Stimulated activated CD8-positive, alpha-beta memory T cell treated with anti-CD3 and anti-CD28 coated beads, Interleukin-7, amount 100 ng/mL, for 1 hour (primary cell): ENCODE data around the gene KCNJ6.
"Not testable (repeated sequence)": the region's sequence is repeated elsewhere in the genome, so short reads cannot be mapped to it uniquely, and the experiment has no call there.

Source experiments
- DNase-seq, 2 donors: peaks; one replicate each; pipeline ENCODE4 v3.0.0-alpha.2; 2020; ENCODE audit warnings: low read depth in 2 of 2

The KCNJ6 gene

GRCh38 chr21:37770461-37770860, 145.8 kb downstream of the KCNJ6 start:
- DNase-seq, result no peak

DNA sequence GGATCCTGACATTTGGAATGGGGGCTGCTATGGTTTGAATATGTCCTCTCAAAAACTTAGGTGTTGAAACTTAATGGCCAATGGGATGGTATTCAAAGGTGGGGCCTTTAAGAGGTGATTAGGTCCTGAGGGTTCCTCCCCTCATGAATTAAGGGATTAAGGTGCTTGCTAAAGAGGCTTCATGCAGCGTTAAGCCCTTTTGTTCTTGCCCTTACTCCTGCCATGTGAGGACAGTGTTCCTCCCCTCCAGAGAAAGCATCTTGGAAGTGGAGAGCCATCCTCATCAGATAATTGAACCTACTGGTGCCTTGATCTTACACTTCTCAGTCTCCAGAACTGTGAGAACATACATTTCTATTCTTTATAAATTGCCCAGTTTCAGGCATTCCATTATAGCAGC, 146.6 kb downstream of the KCNJ6 start:
- DNase-seq, result no peak

- no peak for DNase-seq
These were observed 148.3 kb downstream of the KCNJ6 start for GRCh38 chr21:37767984-37768383.

DNA sequence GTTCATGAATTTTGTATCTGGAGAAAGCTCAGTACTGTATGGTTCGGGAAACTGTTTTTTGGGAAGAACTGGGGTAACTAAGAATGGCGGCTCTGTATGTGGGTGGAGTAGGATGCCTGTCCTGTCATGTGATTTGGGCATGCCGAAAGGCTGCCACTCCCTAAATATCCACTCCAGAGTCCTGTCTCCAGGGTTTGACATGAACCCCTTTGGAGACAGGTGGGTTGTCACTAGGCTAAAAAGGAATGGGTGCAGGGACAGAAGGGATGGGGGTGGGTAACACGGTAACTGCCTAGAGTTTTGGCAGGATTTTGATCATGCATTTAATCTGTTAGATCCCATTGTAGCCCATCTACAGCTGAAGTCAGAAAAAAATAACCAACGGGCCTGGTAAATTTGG, 150.1 kb downstream of the KCNJ6 start:
- no peak for DNase-seq

GRCh38 chr21:37765221-37765900, 150.9 kb downstream of the KCNJ6 start:
- DNase-seq, result no peak

- no peak for DNase-seq
These were observed 151.6 kb downstream of the KCNJ6 start for GRCh38 chr21:37764691-37765090.

DNA sequence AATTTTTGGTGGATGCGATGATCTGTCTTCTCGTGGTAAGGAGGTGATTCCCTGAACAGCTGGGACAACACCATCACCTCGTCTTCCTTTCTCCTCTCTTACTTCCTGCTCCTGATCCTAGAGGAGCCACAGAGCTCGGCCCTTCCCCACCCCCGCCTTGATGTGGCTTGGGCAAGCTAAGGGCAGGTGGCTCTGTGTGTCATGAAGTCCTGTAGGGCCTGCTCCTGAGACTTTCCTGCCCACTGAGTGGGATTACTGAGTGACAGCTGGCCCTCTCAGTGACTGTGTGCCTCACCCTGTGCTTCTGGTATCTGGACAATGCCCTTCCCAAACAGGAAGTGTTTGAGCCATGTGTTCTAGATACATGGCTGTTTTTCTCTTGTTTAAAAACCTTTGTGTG, 153.0 kb downstream of the KCNJ6 start:
- DNase-seq, result no peak

GRCh38 chr21:37762606-37763005, 153.7 kb downstream of the KCNJ6 start:
- DNase-seq, result no peak

DNA sequence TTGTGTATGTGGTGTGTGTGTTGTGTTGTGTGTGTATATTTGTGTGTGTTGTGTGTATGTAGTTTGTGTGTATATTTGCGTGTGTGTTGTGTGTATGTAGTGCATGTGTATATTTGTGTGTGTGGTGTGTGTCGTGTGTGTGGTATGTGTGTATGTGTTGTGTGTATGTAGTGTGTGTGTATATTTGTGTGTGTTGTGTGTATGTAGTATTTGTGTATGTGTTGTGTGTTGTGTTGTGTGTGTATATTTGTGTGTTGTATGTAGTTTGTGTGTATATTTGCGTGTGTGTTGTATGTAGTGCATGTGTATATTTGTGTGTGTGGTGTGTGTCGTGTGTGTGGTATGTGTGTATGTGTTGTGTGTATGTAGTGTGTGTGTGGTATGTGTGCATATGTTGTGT, 154.9 kb downstream of the KCNJ6 start:
- DNase-seq, result not testable (repeated sequence)

DNA sequence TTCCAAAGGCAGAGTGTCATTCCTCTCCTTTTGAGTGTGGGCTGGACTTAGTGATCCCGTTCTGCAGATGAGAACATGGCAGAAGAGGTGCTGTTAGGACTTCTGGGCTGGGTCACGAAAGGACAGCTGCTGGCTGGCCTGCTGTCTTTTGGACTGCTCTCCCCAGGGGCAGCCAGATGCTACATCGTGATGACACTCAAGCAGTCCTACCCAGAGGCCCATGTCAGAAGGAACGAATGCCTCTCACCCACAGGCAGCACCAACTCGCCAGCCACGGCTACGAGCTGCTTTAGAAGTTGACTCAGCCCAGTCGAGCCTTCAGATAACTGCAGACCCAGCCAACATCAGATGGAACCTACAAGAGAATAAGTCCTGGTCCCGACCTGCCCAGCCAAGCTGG, 156.5 kb downstream of the KCNJ6 start:
- DNase-seq, result no peak

- DNase-seq, result no peak
These were observed 157.3 kb downstream of the KCNJ6 start for GRCh38 chr21:37758982-37759381.

DNA sequence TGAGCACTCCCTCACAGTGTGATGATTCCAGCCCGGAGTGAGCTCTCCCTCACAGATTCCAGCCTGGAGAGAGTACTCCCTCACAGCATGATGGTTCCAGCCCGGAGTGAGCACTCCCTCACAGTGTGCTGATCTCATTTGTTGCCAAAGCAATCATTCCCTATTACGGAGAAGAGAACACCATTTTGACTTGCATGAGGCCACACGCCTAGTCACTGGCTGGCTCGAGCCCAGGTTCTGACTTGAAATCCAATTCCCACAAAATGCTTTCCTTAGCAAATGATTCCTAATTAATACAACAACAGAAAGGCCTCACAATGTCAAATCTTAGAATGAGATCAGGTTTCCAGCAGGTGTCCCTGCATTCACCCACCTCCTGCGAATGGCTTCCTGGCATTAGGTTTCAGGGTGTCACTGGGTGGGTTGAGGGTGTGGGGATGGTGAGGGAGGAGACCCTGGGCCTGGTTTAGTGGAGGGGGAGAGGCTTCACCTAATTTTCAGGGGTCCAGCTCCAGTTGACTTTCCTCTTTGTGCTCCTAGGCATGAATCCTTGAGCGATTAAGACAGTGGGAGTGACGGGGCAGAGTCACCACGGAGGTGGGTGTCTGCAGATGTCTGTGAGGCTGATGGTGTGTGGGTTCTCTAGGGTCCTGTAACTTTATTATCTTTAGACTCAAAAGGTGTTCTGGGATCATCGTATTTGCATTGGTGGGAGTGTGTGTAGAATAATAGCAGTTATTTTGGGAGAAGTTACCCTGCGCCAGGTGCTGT, 158.5 kb downstream of the KCNJ6 start:
- no peak for DNase-seq

DNA sequence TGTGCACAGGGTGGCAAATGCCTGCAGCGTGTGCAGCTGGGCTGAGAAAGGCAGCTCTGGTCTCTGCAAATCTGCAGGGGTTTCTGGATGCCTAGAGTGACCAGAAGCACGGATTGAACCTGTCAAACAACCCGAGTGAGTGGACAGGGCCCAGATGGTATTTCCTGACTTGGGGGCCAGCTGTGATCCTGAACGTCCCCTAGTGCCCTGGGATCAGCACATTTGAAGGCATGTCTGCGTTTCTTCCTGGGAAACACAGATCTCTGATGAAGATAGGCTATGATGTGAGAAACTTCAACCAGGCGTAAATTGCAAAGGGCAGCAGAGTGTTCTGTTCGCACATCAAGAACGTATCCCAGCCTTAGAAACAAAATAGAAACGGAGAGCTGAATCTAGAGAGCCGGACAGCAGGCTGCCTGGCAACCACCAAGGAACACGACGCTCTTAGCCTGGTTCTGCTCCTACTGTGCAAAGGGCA, 163.1 kb downstream of the KCNJ6 start:
- DNase-seq, result no peak

DNA sequence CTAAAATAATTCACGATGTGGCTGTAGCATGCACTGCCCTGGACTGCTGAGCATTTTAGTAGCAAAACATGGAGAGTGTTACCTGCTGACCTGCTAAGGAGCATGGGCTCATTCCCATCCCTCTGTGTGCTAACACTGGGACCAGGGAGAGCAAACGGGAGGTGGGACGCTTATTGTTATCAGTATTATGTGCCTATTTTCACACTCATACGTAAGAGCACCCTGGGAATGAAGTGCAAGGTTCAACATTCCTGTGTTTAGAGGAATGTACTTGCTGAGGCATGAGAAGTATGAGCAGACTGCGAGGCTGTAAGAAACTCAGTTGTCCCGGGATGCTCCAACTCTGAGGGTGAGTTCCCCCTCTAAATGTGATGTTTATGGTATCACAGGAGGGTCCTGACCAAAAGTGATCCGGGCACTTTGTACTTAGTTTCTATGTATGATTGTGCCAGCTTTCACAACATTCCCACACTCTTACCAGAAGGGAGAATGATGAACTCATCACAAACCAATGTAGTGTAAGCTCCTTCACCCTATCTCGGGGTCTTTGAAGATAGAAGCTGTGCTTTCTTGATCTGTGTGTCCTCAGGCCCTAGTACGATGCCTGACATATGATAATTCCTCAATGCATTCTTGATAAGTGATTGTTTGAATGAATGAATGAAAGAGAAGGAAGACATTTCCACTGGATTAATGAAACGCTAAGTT, 164.8 kb downstream of the KCNJ6 start:
- no peak for DNase-seq

DNA sequence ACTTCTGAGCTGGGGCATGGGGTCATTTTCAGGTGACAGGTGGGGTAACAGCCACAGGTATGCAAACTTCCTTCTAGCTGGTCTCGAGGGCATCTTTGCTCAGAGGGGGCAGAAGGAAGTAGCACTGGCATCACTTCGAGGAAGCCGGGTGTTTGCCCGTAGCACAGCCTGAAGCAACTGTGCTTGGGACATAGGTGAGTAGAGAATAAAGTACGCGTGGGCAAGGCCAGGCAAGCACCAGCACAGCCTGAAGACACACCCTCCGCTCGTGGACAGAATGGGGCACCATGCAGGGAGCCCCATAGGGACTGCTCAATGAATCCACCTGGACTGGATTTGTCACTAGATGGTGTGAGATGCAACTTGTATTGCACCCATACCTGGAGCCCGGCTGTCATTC, 167.1 kb downstream of the KCNJ6 start:
- DNase-seq, result no peak

DNA sequence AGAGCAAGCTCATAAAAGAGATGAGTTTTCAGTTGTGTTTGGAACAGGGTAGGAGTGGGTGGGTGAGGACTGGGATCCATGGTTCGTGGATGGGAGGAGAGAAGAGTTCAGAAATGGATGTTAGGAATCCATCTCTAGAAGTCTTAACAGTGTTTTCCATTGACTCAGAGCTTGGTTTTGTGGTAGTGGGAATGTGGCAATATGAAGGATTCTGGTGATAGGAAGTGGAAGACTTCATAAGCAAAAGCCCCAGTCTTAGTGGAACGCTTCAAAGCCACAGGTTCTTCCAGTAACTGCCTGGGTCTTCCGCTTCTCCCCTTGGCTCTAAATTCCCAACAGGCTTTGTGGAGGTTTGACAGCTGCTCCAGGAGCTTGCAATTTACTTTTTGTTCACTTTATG, 167.9 kb downstream of the KCNJ6 start:
- no peak for DNase-seq

- DNase-seq, result no peak
These were observed 169.4 kb downstream of the KCNJ6 start for GRCh38 chr21:37746849-37747248.

- no peak for DNase-seq
These were observed 171.7 kb downstream of the KCNJ6 start for GRCh38 chr21:37744551-37744950.

DNA sequence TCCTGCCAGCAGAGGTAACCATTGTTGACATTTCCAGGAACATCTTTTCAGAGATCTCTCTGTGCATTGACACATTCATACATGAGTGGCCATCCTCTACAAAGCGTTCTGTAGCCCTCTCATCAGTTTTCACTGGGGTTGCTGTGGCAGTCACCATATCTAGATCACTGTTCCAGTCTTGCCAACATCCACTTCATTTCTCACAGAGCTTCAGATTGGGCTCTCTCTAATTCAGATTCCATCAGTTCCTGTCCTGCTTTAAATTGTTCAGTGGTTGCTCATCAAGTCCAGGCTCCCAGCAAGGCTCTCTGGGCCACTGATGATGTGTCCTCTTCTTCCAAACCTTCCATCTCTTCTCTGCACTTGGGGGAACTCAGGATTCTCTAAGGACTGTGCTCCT, 173.7 kb downstream of the KCNJ6 start:
- DNase-seq, result no peak

DNA sequence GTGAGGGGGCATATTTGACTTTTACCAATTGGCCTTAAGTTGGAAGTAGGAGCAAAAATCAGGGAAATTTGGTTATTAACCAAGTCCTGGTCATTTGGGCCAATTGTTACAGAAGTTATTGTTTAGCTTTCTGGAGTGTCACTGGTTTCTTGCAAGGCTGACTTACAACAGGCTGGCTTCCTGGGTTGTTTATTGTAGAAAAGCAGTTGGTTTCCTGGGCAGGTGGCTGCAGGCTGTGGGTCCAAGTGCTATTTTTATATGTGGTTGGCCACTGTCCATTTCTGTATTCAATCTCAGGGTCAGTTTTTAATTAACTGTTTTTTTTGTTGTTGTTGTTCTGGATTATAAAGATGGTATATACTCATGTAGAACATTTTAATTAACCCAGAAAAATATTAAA, 174.1 kb downstream of the KCNJ6 start:
- no peak for DNase-seq

DNA sequence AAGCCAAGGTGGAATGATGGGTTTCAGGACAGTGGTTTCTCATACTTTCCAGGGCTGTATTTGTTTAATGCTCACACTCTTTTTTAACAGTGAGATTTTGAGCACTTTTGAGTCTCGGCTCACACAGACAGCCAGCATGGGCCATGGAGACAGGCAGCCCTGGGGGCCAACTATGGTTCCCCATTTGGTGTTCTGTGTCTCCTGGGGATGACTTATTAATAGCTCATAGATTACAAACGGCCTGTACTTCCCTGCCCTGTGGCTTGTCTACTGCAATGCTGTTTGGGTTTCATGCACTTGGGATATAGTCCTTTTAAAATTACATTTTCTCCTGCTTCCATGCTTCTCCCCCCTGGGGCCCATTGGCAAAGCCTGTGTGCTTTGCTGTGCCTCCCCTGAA, 178.3 kb downstream of the KCNJ6 start:
- no peak for DNase-seq

DNA sequence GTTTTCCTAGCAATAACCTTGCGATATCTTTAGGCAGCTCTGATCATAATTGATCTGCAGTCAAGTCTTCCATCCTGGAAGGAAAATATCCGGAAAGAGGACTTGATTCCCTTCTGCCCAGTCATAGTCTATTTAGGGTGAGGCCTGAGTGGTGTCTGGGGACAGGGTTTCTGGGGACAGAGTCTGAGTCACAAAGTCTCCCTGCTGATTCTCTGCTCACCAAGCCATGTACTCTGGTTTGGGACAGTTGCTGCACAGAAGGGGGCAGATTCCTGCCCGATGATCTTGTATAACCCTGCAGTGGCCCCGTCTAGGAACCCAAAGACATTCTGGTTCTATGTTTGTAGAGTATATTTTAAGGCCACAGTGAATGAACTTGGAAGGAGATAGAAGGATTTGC, 178.8 kb downstream of the KCNJ6 start:
- DNase-seq, result no peak

DNA sequence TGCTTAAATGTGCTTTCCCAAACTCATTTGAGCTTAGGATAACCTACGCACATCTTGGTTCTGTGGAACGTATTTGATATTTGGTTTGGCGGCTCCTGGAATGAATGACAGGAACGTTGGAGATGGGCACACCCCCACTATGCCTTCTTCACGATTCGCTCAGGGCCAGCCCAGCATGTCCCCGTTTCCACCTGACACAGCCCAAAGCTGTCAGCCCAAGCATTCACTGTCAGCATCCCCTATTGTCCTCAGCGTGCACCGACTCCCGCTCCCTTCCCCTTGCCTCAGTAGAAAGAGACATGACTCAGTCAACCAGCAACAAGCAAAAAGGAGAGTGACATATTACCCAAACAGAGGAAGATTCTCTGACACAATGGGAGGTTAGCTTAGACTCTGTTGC, 181.4 kb downstream of the KCNJ6 start:
- no peak for DNase-seq
